AG10803 (cell line): ENCODE results near the gene SERHL2.
"Not testable (repeated sequence)": the region's sequence is repeated elsewhere in the genome, so short reads cannot be mapped to it uniquely, and the experiment has no call there.

Source experiments
- DNase-seq: peaks from one replicate; pipeline ENCODE4 v3.0.0; 2010; ENCODE audit warnings: low read depth
- H3K4me3 ChIP-seq: 2 replicates; pipeline ENCODE4 v1.5.1; 2011; ENCODE audit warnings: mild to moderate bottlenecking, low read length, control low read depth
- TF ChIP-seq, protein P1 (sequence below): conservative IDR thresholded peaks from 2 replicates; pipeline ENCODE4 v1.5.1; 2011; ENCODE audit warnings: mild to moderate bottlenecking, low read length, control low read depth, inconsistent platforms

The SERHL2 gene

GRCh38 chr22:42610186-42610585 lies 56.4 kb downstream of the SERHL2 start:
- TF ChIP-seq, protein P1, sequence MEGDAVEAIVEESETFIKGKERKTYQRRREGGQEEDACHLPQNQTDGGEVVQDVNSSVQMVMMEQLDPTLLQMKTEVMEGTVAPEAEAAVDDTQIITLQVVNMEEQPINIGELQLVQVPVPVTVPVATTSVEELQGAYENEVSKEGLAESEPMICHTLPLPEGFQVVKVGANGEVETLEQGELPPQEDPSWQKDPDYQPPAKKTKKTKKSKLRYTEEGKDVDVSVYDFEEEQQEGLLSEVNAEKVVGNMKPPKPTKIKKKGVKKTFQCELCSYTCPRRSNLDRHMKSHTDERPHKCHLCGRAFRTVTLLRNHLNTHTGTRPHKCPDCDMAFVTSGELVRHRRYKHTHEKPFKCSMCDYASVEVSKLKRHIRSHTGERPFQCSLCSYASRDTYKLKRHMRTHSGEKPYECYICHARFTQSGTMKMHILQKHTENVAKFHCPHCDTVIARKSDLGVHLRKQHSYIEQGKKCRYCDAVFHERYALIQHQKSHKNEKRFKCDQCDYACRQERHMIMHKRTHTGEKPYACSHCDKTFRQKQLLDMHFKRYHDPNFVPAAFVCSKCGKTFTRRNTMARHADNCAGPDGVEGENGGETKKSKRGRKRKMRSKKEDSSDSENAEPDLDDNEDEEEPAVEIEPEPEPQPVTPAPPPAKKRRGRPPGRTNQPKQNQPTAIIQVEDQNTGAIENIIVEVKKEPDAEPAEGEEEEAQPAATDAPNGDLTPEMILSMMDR, result no peak
- no peak overlapping the region for H3K4me3 ChIP-seq
- no peak for DNase-seq

DNA sequence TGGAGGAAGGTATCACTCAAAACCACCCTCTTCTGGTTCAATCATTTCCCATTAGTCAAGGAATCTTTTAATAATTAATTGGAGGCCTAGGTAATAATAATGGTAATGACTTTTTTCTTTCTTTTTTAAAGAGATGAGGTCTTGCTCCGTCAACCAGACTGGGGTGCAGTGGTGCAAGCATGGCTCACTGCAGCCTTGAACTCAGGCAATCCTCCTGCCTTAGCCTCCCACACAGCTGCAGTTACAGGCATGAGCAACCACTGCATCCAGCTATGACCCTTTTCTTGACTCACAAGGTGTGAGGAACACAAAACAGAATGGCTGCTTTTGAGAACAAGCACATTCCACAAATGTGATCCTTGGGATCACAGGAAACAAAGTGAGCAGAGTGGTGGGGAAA lies 57.3 kb downstream of the SERHL2 start:
- DNase-seq, result no peak
- TF ChIP-seq, protein P1, result no peak
- H3K4me3 ChIP-seq, result no peak overlapping the region

DNA sequence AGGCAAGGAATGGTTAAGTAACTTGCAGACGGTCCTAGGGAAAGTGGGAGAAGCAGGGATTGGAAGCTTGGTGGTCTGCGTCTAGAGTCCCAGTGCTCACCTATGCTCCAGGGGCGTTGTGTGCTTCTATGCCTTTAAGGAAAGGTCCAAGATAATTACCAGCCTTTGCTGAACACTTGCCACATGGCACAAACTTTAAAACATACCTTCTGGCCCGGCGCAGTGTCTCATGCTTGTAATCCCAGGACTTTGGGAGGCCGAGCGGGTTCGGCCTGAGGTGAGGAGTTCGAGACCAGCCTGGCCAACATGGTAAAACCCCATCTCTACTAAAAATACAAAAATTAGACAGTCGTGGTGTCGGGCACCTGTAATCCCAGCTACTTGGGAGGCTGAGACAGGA lies 58.6 kb downstream of the SERHL2 start:
- DNase-seq, result no peak

DNA sequence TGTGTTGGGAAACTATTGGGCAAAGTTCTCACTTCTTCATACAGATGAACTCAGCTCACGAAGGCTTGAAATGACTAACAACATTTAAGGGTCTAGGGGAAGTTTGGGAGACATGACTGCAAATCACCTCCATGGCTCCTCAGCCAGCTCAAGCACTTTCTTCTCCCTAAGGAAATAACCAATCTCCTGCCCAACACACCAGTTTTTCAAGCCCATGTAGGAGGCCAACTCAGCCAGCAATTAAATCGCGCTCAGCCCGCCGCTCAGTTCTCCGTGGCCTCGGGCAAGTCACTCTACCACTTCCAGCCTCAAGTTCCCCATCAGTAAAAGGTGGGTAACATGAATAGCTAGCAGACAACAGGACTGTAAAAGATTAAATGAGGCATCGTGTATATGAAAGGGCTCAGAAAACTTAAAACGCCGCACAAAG lies 60.1 kb downstream of the SERHL2 start:
- DNase-seq, result peak; percentile 29
- TF ChIP-seq, protein P1, result no peak

More for the DNA sequence above, 58.6 kb downstream of the SERHL2 start:
- no peak overlapping the region; the same call in 1 of the 2 replicates for H3K4me3 ChIP-seq
- TF ChIP-seq, protein P1, result no peak

GRCh38 chr22:42614312-42615091 lies 60.7 kb downstream of the SERHL2 start, which contains the start of gene POLDIP3:
Gene POLDIP3 (minus strand): TSS chr22:42614883. CDS start chr22:42614857, 26 bp downstream.
- TF ChIP-seq, protein P1, result peak; percentile 35
- peak within 1 kb of the TSS; percentile 85 for H3K4me3 ChIP-seq
- peak; percentile 98 for DNase-seq

More for the DNA sequence above, 60.1 kb downstream of the SERHL2 start:
- H3K4me3 ChIP-seq, result peak overlapping the region; percentile 85

GRCh38 chr22:42615092-42615859 lies 61.5 kb downstream of the SERHL2 start:
- DNase-seq, result peak; percentile 97
- H3K4me3 ChIP-seq, result peak overlapping the region; percentile 85
- TF ChIP-seq, protein P1, result no peak

- DNase-seq, result not testable (repeated sequence)
- H3K4me3 ChIP-seq, result peak overlapping the region; percentile 85
These were observed 62.1 kb downstream of the SERHL2 start for GRCh38 chr22:42615860-42616175.
